ENCODE results near the gene RAP2A. TPM values are rescaled to one million over a fixed set of nuclear protein-coding genes. Genes with fewer than 3 reads are reported as not detected.

The RAP2A gene
- total RNA-seq, 4 donors from 2014 or later: 10.5 to 23.2 (median 20.7) TPM

DNA sequence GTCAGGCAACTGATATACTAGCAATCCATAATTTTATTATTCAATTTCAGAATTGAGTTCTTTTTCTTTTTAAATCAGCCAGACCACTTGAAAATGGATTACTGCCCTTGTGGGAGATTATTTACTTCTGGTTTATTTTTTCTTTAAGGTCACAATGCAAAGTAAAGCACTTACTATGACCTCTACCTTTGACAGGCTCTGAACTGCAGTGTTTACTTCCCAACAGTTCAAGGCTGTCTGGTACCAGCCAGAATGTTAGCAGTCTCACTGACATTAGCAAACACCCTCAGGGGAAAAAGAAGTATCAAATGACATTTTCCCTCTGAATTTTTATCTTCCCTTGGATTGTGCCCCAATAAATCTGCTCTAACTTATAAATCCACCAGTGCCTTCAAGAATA lies 57.5 kb downstream of the RAP2A start:
- H3K27me3 ChIP-seq: no peaks in the 10 kb centered on the region
- no peaks in the 10 kb centered on the region for H3K4me1 ChIP-seq
- no peak overlapping the region for H3K27ac ChIP-seq
- H3K9me3 ChIP-seq: peaks cover 3 to 8% of the 10 kb centered on the region in 2 donors
- TF ChIP-seq, protein P1, sequence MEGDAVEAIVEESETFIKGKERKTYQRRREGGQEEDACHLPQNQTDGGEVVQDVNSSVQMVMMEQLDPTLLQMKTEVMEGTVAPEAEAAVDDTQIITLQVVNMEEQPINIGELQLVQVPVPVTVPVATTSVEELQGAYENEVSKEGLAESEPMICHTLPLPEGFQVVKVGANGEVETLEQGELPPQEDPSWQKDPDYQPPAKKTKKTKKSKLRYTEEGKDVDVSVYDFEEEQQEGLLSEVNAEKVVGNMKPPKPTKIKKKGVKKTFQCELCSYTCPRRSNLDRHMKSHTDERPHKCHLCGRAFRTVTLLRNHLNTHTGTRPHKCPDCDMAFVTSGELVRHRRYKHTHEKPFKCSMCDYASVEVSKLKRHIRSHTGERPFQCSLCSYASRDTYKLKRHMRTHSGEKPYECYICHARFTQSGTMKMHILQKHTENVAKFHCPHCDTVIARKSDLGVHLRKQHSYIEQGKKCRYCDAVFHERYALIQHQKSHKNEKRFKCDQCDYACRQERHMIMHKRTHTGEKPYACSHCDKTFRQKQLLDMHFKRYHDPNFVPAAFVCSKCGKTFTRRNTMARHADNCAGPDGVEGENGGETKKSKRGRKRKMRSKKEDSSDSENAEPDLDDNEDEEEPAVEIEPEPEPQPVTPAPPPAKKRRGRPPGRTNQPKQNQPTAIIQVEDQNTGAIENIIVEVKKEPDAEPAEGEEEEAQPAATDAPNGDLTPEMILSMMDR (IDR thresholded peaks at IDR 0.05): no peak
- TF ChIP-seq POLR2A (IDR thresholded peaks at IDR 0.05) (no peak), EP300 (IDR thresholded peaks at IDR 0.05; ENCODE audit: low read depth) (no peak)
- DNase-seq: no peak
- no peak overlapping the region for H3K4me3 ChIP-seq
- intact Hi-C loops (cut with DNase I; ENCODE audit: low total_unique reads): no loop called here
- in situ Hi-C loops (cut with MboI; ENCODE audit: low pct_ligation_motif_present in 1 of 4, low pct_unique_long_range_greater_than_20kb in 1 of 4, low sequenced_read_pairs in 3 of 4): no loop called here
- H3K36me3 ChIP-seq: no peaks in the 10 kb centered on the region

DNA sequence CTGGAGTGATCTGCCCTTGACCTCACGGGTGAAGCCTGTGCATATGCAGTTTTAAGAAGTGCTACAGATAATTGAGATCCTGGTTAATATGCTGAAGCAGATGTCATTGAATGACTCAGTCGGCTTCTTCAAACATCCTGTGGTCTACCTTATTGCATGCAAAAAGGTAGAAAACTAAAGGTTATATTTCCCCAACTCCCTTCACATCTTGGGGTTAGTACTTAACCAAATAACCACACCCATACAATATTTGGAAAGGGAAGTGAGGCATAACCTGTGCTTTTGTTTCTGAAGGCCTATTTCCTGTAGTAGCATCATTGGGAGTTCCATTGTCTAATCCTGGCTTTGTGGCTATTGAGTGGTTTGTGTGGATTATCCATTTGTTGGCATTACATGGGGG lies 58.3 kb downstream of the RAP2A start:
- Histone ChIP-seq H3K4me1 (no peaks in the 10 kb centered on the region), H3K27me3 (no peaks in the 10 kb centered on the region), H3K9me3 (peaks cover 3 to 8% of the 10 kb centered on the region in 2 donors), H3K36me3 (no peaks in the 10 kb centered on the region), H3K27ac (no peak overlapping the region), H3K4me3 (no peak overlapping the region)
- TF ChIP-seq, protein P1 (IDR thresholded peaks at IDR 0.05): no peak
- TF ChIP-seq POLR2AphosphoS5 (IDR thresholded peaks at IDR 0.05) (no peak), POLR2A (IDR thresholded peaks at IDR 0.05) (no peak), EP300 (IDR thresholded peaks at IDR 0.05; ENCODE audit: low read depth) (no peak)
- in situ Hi-C loops (cut with MboI; ENCODE audit: low pct_ligation_motif_present in 1 of 4, low pct_unique_long_range_greater_than_20kb in 1 of 4, low sequenced_read_pairs in 3 of 4): no loop called here
- no peak for DNase-seq
- intact Hi-C loops (cut with DNase I; ENCODE audit: low total_unique reads): no loop called here
- WGBS, 2 donors (ENCODE audit: low coverage in 1 of 2): 79 to 100% methylated on average over 2 of the region's 2 CpGs

DNA sequence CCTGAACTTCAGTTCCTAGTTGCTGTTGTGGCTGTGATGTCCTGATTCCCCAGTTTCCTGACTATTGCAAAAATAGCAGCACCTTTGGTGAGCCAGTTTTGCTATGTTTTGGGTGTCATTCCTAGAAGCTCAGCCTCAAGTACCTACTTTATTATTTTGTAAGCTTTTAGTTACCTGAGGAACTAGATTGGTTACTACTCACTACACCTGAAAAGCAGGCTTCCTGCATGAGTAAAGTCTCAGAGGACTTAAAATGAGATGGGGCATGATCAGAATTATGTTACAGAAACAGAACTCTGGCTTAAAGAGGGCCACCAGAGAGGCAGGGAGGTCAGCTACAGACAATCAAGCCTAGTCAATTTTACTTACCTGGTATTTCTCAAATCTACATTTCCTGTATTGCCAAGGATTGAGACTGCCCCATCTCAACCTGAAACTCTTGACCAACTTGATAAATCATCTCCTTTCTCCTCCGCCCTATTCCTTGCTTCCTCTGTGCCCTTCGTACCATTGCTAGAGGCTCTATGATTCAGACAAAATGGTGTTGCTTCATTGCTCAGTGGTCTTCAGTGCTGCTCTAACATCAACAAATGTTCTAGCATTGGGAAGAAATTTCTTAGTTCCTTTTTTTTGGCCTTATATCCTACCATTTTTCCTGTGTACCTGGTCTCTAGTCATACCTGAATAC lies 58.9 kb downstream of the RAP2A start:
- WGBS, 2 donors (ENCODE audit: low coverage in 1 of 2): 95 to 98% methylated on average over 2 of the region's 2 CpGs
- in situ Hi-C loops (cut with MboI; ENCODE audit: low pct_ligation_motif_present in 1 of 4, low pct_unique_long_range_greater_than_20kb in 1 of 4, low sequenced_read_pairs in 3 of 4): no loop called here
- DNase-seq: no peak
- Histone ChIP-seq H3K4me3 (no peak overlapping the region), H3K27me3 (no peaks in the 10 kb centered on the region), H3K4me1 (no peaks in the 10 kb centered on the region), H3K27ac (no peak overlapping the region), H3K9me3 (peaks cover 3 to 8% of the 10 kb centered on the region in 2 donors), H3K36me3 (no peaks in the 10 kb centered on the region)
- TF ChIP-seq POLR2AphosphoS5 (IDR thresholded peaks at IDR 0.05) (no peak), POLR2A (IDR thresholded peaks at IDR 0.05) (no peak), EP300 (IDR thresholded peaks at IDR 0.05; ENCODE audit: low read depth) (no peak)
- TF ChIP-seq, protein P1 (IDR thresholded peaks at IDR 0.05): no peak
- intact Hi-C loops (cut with DNase I; ENCODE audit: low total_unique reads): no loop called here

DNA sequence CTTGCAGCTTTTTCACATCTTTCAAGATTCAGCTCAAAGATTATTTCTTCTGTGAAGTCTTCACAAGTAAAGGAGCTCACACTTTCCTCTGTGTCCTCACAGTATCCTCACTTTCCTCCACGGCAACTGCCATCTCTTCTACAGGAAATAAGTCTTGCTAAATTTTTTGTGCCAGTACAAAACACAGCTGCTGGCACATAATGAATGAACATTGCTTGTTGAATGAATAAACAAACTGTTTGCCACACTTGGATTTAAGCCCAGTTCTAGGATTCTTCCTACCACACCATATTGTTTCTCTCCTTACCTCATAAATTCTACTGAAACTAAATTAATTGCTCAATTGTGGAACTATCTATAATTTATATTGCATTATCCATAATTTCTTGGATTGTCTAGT lies 59.5 kb downstream of the RAP2A start:
- 25 to 30% methylated on average over 1 of the region's 1 CpG for WGBS, 2 donors (ENCODE audit: low coverage in 1 of 2)
- H3K4me1 ChIP-seq: peaks cover 0 to 2% (median 0%) of the 10 kb centered on the region in 4 donors
- no peaks in the 10 kb centered on the region for H3K36me3 ChIP-seq
- H3K4me3 ChIP-seq: no peak overlapping the region
- no peak overlapping the region for H3K27ac ChIP-seq
- no peaks in the 10 kb centered on the region for H3K27me3 ChIP-seq
- peaks cover 3 to 8% of the 10 kb centered on the region in 2 donors for H3K9me3 ChIP-seq
- intact Hi-C loops (cut with DNase I; ENCODE audit: low total_unique reads): no loop called here
- no peak for TF ChIP-seq POLR2AphosphoS5 (IDR thresholded peaks at IDR 0.05)
- TF ChIP-seq EP300 (IDR thresholded peaks at IDR 0.05; ENCODE audit: low read depth): no peak
- no peak for DNase-seq
- in situ Hi-C loops (cut with MboI; ENCODE audit: low pct_ligation_motif_present in 1 of 4, low pct_unique_long_range_greater_than_20kb in 1 of 4, low sequenced_read_pairs in 3 of 4): no loop called here

DNA sequence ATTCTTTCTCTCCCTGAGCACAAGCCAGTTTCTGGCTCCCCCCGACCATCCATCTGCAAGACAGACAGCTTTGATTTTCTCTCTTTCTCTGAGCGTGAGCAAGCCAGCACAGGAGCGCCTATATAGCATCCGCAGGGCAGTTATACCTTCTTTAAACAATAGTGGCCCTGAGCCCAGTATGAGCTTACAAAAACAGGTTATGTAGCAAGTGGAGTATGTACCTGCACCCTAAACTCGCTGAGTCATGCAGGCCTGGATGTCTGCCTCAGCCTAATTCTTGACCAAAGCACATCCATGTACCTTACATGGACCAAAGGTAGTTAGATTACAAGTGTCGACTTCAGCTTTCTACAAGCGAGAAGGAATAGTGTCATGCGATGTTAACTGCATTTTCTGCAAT lies 61.7 kb downstream of the RAP2A start:
- intact Hi-C loops (cut with DNase I; ENCODE audit: low total_unique reads) (no loop called here), in situ Hi-C loops (cut with MboI; ENCODE audit: low pct_ligation_motif_present in 1 of 4, low pct_unique_long_range_greater_than_20kb in 1 of 4, low sequenced_read_pairs in 3 of 4) (no loop called here)
- Histone ChIP-seq H3K27me3 (no peaks in the 10 kb centered on the region), H3K36me3 (no peaks in the 10 kb centered on the region), H3K4me3 (no peak overlapping the region), H3K4me1 (peaks cover 0 to 3% (median 0%) of the 10 kb centered on the region in 4 donors), H3K27ac (no peak overlapping the region), H3K9me3 (peaks cover 0 to 7% of the 10 kb centered on the region in 2 donors)
- 74 to 86% methylated on average over 4 to 8 of the region's 8 CpGs for WGBS, 2 donors (ENCODE audit: low coverage in 1 of 2)
- no peak for TF ChIP-seq POLR2AphosphoS5 (IDR thresholded peaks at IDR 0.05)
- TF ChIP-seq, protein P1 (IDR thresholded peaks at IDR 0.05): no peak
- DNase-seq: no peak
